Trophoblast cell (in vitro differentiated cells and primary cell): ENCODE measurements around the gene MEG3.

ENCODE experiments used
- DNase-seq, 2 donors: peaks; one replicate each; pipeline ENCODE4 v3.0.0-alpha.2; 2016
- H2AFZ ChIP-seq: 2 replicates; pipeline ENCODE4 v1.6.1; 2013; ENCODE audit warnings: low read length, moderate library complexity, mild to moderate bottlenecking; ENCODE audit not compliant: insufficient read depth, poor library complexity
- H2AK5ac ChIP-seq: 2 replicates; pipeline ENCODE4 v1.6.1; 2013; ENCODE audit warnings: mild to moderate bottlenecking, low read length
- H2BK120ac ChIP-seq: 2 replicates; pipeline ENCODE4 v1.6.1; 2013; ENCODE audit warnings: low read length, mild to moderate bottlenecking, moderate library complexity; ENCODE audit not compliant: insufficient read depth, poor library complexity
- H2BK12ac ChIP-seq: 2 replicates; pipeline ENCODE4 v1.6.1; 2013; ENCODE audit warnings: mild to moderate bottlenecking, low read length, moderate library complexity
- H2BK5ac ChIP-seq: 2 replicates; pipeline ENCODE4 v1.6.1; 2013; ENCODE audit warnings: low read length, low read depth, moderate library complexity, mild to moderate bottlenecking; ENCODE audit not compliant: poor library complexity
- H3K14ac ChIP-seq: 2 replicates; pipeline ENCODE4 v1.6.1; 2013; ENCODE audit warnings: mild to moderate bottlenecking, low read length
- H3K18ac ChIP-seq: 2 replicates; pipeline ENCODE4 v1.6.1; 2013; ENCODE audit warnings: mild to moderate bottlenecking, low read length
- H3K23ac ChIP-seq: 2 replicates; pipeline ENCODE4 v1.6.1; 2013; ENCODE audit warnings: low read length
- H3K27ac ChIP-seq: 2 replicates; pipeline ENCODE4 v1.5.1; 2013; ENCODE audit warnings: low read depth, mild to moderate bottlenecking, inconsistent platforms, low read length, moderate library complexity
- H3K27me3 ChIP-seq: 2 replicates; pipeline ENCODE4 v1.6.1; 2013; ENCODE audit warnings: inconsistent platforms, mild to moderate bottlenecking, low read length, moderate library complexity; ENCODE audit not compliant: insufficient read depth
- H3K36me3 ChIP-seq, 2 experiments: 1 replicate in 1 of 2; 2 replicates in 1 of 2; pipeline ENCODE4 v1.6.1; 2013; ENCODE audit warnings: low read length in 2 of 2, mild to moderate bottlenecking in 2 of 2, moderate library complexity in 1 of 2; ENCODE audit not compliant: insufficient read depth in 2 of 2, control insufficient read depth in 1 of 2
- H3K4ac ChIP-seq: 2 replicates; pipeline ENCODE4 v1.6.1; 2013; ENCODE audit warnings: low read depth, mild to moderate bottlenecking, low read length, moderate library complexity
- H3K4me1 ChIP-seq, 2 experiments: 1 replicate in 1 of 2; 2 replicates in 1 of 2; pipeline ENCODE4 v1.6.1; 2013; ENCODE audit warnings: low read length in 2 of 2, mild to moderate bottlenecking in 2 of 2, moderate library complexity in 1 of 2; ENCODE audit not compliant: insufficient read depth in 2 of 2, control insufficient read depth in 1 of 2
- H3K4me2 ChIP-seq: 2 replicates; pipeline ENCODE4 v1.6.1; 2013; ENCODE audit warnings: inconsistent platforms, mild to moderate bottlenecking, low read length, moderate library complexity
- H3K4me3 ChIP-seq: 2 replicates; pipeline ENCODE4 v1.5.1; 2013; ENCODE audit warnings: mild to moderate bottlenecking, low read depth, low read length, inconsistent platforms
- H3K79me1 ChIP-seq: one replicate; pipeline ENCODE4 v1.6.1; 2013; ENCODE audit warnings: low read length
- H3K79me2 ChIP-seq: 2 replicates; pipeline ENCODE4 v1.6.1; 2013; ENCODE audit warnings: low read length, mild to moderate bottlenecking; ENCODE audit not compliant: control insufficient read depth, insufficient read depth, poor library complexity
- H3K9ac ChIP-seq: 2 replicates; pipeline ENCODE4 v1.6.1; 2013; ENCODE audit warnings: mild to moderate bottlenecking, low read length
- H3K9me3 ChIP-seq: 2 replicates; pipeline ENCODE4 v1.6.1; 2013; ENCODE audit warnings: low read depth, mild to moderate bottlenecking, control low read depth, inconsistent platforms, low read length; ENCODE audit not compliant: insufficient read depth
- H4K12ac ChIP-seq: 2 replicates; pipeline ENCODE4 v1.6.1; 2013; ENCODE audit warnings: low read depth, mild to moderate bottlenecking, low read length, moderate library complexity
- H4K8ac ChIP-seq: 2 replicates; pipeline ENCODE4 v1.6.1; 2013; ENCODE audit warnings: low read depth, mild to moderate bottlenecking, low read length, moderate library complexity
- H4K91ac ChIP-seq: one replicate; pipeline ENCODE4 v1.6.1; 2013; ENCODE audit warnings: low read depth, mild to moderate bottlenecking, low read length, moderate library complexity
- WGBS: extraction: QIAGEN DNeasy Blood & Tissue Kit; methylation state at CpG from one replicate; pipeline ENCODE4 v1.1.7; 2013; ENCODE audit warnings: missing lambda C conversion rate; ENCODE audit not compliant: insufficient read length, insufficient coverage; ENCODE audit errors: extremely low coverage; 5-methylcytosine and 5-hydroxymethylcytosine counted together

Gene MEG3

GRCh38 chr14:100778526-100778882 is 47.4 kb upstream of the MEG3 start:
- Histone ChIP-seq H2AFZ (no peak overlapping the region), H3K4me3 (no peak overlapping the region)
- no CpG with 5 or more reads among the region's 7 CpGs for WGBS

GRCh38 chr14:100778951-100779690 is 46.8 kb upstream of the MEG3 start:
- H3K4me1 ChIP-seq: peaks cover 0 to 3% of the 10 kb centered on the region in 2 experiments
- peak overlapping the region; percentile 12 for H3K4me3 ChIP-seq
- H2BK5ac ChIP-seq: no peak overlapping the region
- H3K79me1 ChIP-seq: no peaks in the 10 kb centered on the region
- no peaks in the 10 kb centered on the region for H3K79me2 ChIP-seq
- H2BK12ac ChIP-seq: no peak overlapping the region
- no peak overlapping the region for H3K18ac ChIP-seq
- H3K23ac ChIP-seq: no peak overlapping the region
- no peak overlapping the region for H4K12ac ChIP-seq
- H2AFZ ChIP-seq: no peak overlapping the region
- no peak overlapping the region for H3K9ac ChIP-seq
- no peak for DNase-seq
- H3K27me3 ChIP-seq: no peaks in the 10 kb centered on the region
- H4K8ac ChIP-seq: no peak overlapping the region
- WGBS: no CpG with 5 or more reads among the region's 24 CpGs
- no peaks in the 10 kb centered on the region for H3K36me3 ChIP-seq
- no peak overlapping the region for H3K4ac ChIP-seq
- no peak overlapping the region for H2BK120ac ChIP-seq
- no peak overlapping the region for H3K4me2 ChIP-seq
- H3K27ac ChIP-seq: no peak overlapping the region
- H2AK5ac ChIP-seq: no peak overlapping the region
- H3K14ac ChIP-seq: no peak overlapping the region
- no peak overlapping the region for H4K91ac ChIP-seq
- H3K9me3 ChIP-seq: peaks cover 2% of the 10 kb centered on the region

More at GRCh38 chr14:100778526-100778882, 47.4 kb upstream of the MEG3 start:
- H3K18ac ChIP-seq: no peak overlapping the region
- H2BK120ac ChIP-seq: no peak overlapping the region
- no peak overlapping the region for H2BK5ac ChIP-seq
- H4K91ac ChIP-seq: no peak overlapping the region
- no peak for DNase-seq
- H3K27ac ChIP-seq: no peak overlapping the region
- no peak overlapping the region for H3K23ac ChIP-seq
- no peak overlapping the region for H3K4me2 ChIP-seq
- H3K4me1 ChIP-seq: peaks cover 0 to 3% of the 10 kb centered on the region in 2 experiments
- no peaks in the 10 kb centered on the region for H3K79me1 ChIP-seq
- no peaks in the 10 kb centered on the region for H3K79me2 ChIP-seq
- H3K27me3 ChIP-seq: no peaks in the 10 kb centered on the region
- H4K8ac ChIP-seq: no peak overlapping the region
- H2AK5ac ChIP-seq: no peak overlapping the region
- H4K12ac ChIP-seq: no peak overlapping the region
- H3K9ac ChIP-seq: no peak overlapping the region
- H3K14ac ChIP-seq: no peak overlapping the region
- peaks cover 2% of the 10 kb centered on the region for H3K9me3 ChIP-seq
- H2BK12ac ChIP-seq: no peak overlapping the region
- H3K4ac ChIP-seq: no peak overlapping the region
- no peaks in the 10 kb centered on the region for H3K36me3 ChIP-seq

GRCh38 chr14:100779691-100780080 is 46.2 kb upstream of the MEG3 start:
- H4K8ac ChIP-seq: no peak overlapping the region
- H3K9ac ChIP-seq: no peak overlapping the region
- H3K4me1 ChIP-seq: peaks cover 0 to 3% of the 10 kb centered on the region in 2 experiments
- H2BK12ac ChIP-seq: no peak overlapping the region
- no peak overlapping the region for H2AK5ac ChIP-seq
- H3K27me3 ChIP-seq: no peaks in the 10 kb centered on the region
- DNase-seq: no peak
- no peak overlapping the region for H3K4ac ChIP-seq
- no peaks in the 10 kb centered on the region for H3K79me2 ChIP-seq
- H2BK5ac ChIP-seq: no peak overlapping the region
- H3K4me2 ChIP-seq: no peak overlapping the region
- H3K9me3 ChIP-seq: peaks cover 2% of the 10 kb centered on the region
- no peak overlapping the region for H4K12ac ChIP-seq
- H3K14ac ChIP-seq: no peak overlapping the region
- H4K91ac ChIP-seq: no peak overlapping the region
- peak overlapping the region; percentile 12 for H3K4me3 ChIP-seq
- H3K18ac ChIP-seq: no peak overlapping the region
- H2BK120ac ChIP-seq: no peak overlapping the region
- no peaks in the 10 kb centered on the region for H3K79me1 ChIP-seq
- no CpG with 5 or more reads among the region's 13 CpGs for WGBS
- no peak overlapping the region for H3K27ac ChIP-seq
- H3K23ac ChIP-seq: no peak overlapping the region
- H2AFZ ChIP-seq: no peak overlapping the region
- no peaks in the 10 kb centered on the region for H3K36me3 ChIP-seq

GRCh38 chr14:100780246-100780645 is 45.7 kb upstream of the MEG3 start:
- Histone ChIP-seq H3K14ac (no peak overlapping the region), H2BK120ac (no peak overlapping the region), H2BK5ac (no peak overlapping the region), H4K91ac (no peak overlapping the region), H3K27me3 (no peaks in the 10 kb centered on the region), H3K23ac (no peak overlapping the region), H3K27ac (no peak overlapping the region), H3K4ac (no peak overlapping the region), H2BK12ac (no peak overlapping the region), H3K18ac (no peak overlapping the region), H3K9me3 (peaks cover 2% of the 10 kb centered on the region), H3K36me3 (no peaks in the 10 kb centered on the region), H3K79me1 (no peaks in the 10 kb centered on the region), H4K12ac (no peak overlapping the region), H3K79me2 (no peaks in the 10 kb centered on the region), H3K4me3 (no peak overlapping the region), H2AK5ac (no peak overlapping the region), H2AFZ (no peak overlapping the region), H4K8ac (no peak overlapping the region), H3K9ac (no peak overlapping the region), H3K4me2 (no peak overlapping the region), H3K4me1 (peaks cover 0 to 3% of the 10 kb centered on the region in 2 experiments)
- no CpG with 5 or more reads among the region's 12 CpGs for WGBS
- DNase-seq: no peak
